BLaER1 treated with 17β-estradiol and CSF1 and Interleukin-3, amounts not matched to agents 10 nM and 100 nM (cell line): ENCODE data around the gene SMARCB1.
A peak's percentile ranks its signal among the peaks of the same experiment; 100 is the strongest.

ENCODE experiments used
- H3K27ac ChIP-seq, 11 experiments: shearing (Covaris generic); formaldehyde crosslinking; 2 replicates each; pipeline ENCODE4 v1.8.1; 2022
- H3K27me3 ChIP-seq, 11 experiments: shearing (Covaris generic); formaldehyde crosslinking; 2 replicates each; pipeline ENCODE4 v1.8.1; 2022
- H3K36me3 ChIP-seq, 11 experiments: shearing (Covaris generic); formaldehyde crosslinking; 2 replicates each; pipeline ENCODE4 v1.8.1; 2022
- H3K4me1 ChIP-seq, 10 experiments: shearing (Covaris generic); formaldehyde crosslinking; 2 replicates each; pipeline ENCODE4 v1.8.1; 2022
- H3K4me2 ChIP-seq, 11 experiments: shearing (Covaris generic); formaldehyde crosslinking; 2 replicates each; pipeline ENCODE4 v1.8.1; 2022
- H3K4me3 ChIP-seq, 10 experiments: shearing (Covaris generic); formaldehyde crosslinking; 2 replicates each; pipeline ENCODE4 v1.8.1; 2022
- H3K9ac ChIP-seq, 11 experiments: shearing (Covaris generic); formaldehyde crosslinking; 2 replicates each; pipeline ENCODE4 v1.8.1; 2022
- H3K9me3 ChIP-seq, 11 experiments: shearing (Covaris generic); formaldehyde crosslinking; replicated peaks in 1 of 11; 2 replicates each; pipeline ENCODE4 v1.8.1; 2022
- H4K20me1 ChIP-seq, 11 experiments: shearing (Covaris generic); formaldehyde crosslinking; 2 replicates each; pipeline ENCODE4 v1.8.1; 2022
- Cebpa-rat ChIP-seq, 11 experiments: shearing (Covaris generic); IDR thresholded peaks; 2 replicates each; pipeline ENCODE4 v1.8.1; 2022

SMARCB1 gene

GRCh38 chr22:23834406-23834792 lies 47.6 kb downstream of the SMARCB1 start:
- Histone ChIP-seq H3K9me3 (no peaks in the 10 kb centered on the region), H3K27ac (peak overlapping the region in 5 of 11 experiments; percentile 3 to 40 (median 12); a peak in 5 of 22 replicates), H3K4me1 (peaks cover 14 to 43% (median 36%) of the 10 kb centered on the region in 10 experiments), H3K27me3 (no peaks in the 10 kb centered on the region), H3K9ac (peak overlapping the region in 5 of 11 experiments; percentile 24 to 76 (median 42); a peak in 8 of 22 replicates), H4K20me1 (peaks cover 33 to 88% (median 74%) of the 10 kb centered on the region in 11 experiments; a peak in 21 of 22 replicates), H3K4me2 (no peak overlapping the region), H3K36me3 (peaks cover 69 to 82% (median 72%) of the 10 kb centered on the region in 11 experiments), H3K4me3 (no peak overlapping the region)
- TF ChIP-seq Cebpa-rat (IDR thresholded peaks at IDR 0.05) = no peak

- Histone ChIP-seq H3K9ac (peak overlapping the region in 8 of 11 experiments; percentile 11 to 76 (median 41); a peak in 11 of 22 replicates), H3K36me3 (peaks cover 63 to 76% (median 67%) of the 10 kb centered on the region in 11 experiments), H3K27ac (peak overlapping the region in 5 of 11 experiments; percentile 3 to 44 (median 12); a peak in 7 of 22 replicates), H3K9me3 (no peaks in the 10 kb centered on the region), H3K4me2 (peak overlapping the region in 1 of 11 experiments; percentile 93; a peak in 2 of 22 replicates), H3K4me1 (peaks cover 14 to 48% (median 41%) of the 10 kb centered on the region in 10 experiments), H3K27me3 (no peaks in the 10 kb centered on the region), H4K20me1 (peaks cover 29 to 82% (median 72%) of the 10 kb centered on the region in 11 experiments; a peak in 21 of 22 replicates), H3K4me3 (no peak overlapping the region)
- TF ChIP-seq Cebpa-rat (IDR thresholded peaks at IDR 0.05) = no peak
Observed at GRCh38 chr22:23834793-23835483, 48.2 kb downstream of the SMARCB1 start.

- Histone ChIP-seq H3K4me2 (peak overlapping the region in 4 of 11 experiments; percentile 83 to 94 (median 94); a peak in 2 of 22 replicates), H3K9me3 (no peaks in the 10 kb centered on the region), H3K4me1 (peaks cover 14 to 53% (median 47%) of the 10 kb centered on the region in 10 experiments), H3K36me3 (peaks cover 57 to 69% (median 60%) of the 10 kb centered on the region in 11 experiments), H3K4me3 (no peak overlapping the region), H3K27ac (peak overlapping the region in 3 of 11 experiments; percentile 3 to 44 (median 12); a peak in 6 of 22 replicates), H3K9ac (peak overlapping the region in 8 of 11 experiments; percentile 11 to 76 (median 41); a peak in 13 of 22 replicates), H4K20me1 (peaks cover 25 to 79% (median 71%) of the 10 kb centered on the region in 11 experiments; a peak in 21 of 22 replicates), H3K27me3 (no peaks in the 10 kb centered on the region)
- no peak for TF ChIP-seq Cebpa-rat (IDR thresholded peaks at IDR 0.05)
Observed at GRCh38 chr22:23835484-23836144, 48.8 kb downstream of the SMARCB1 start.

GRCh38 chr22:23836281-23836680 lies 49.5 kb downstream of the SMARCB1 start:
- no peak for TF ChIP-seq Cebpa-rat (IDR thresholded peaks at IDR 0.05)
- Histone ChIP-seq H3K4me1 (peaks cover 14 to 54% (median 48%) of the 10 kb centered on the region in 10 experiments), H3K9me3 (no peaks in the 10 kb centered on the region), H4K20me1 (peaks cover 20 to 73% (median 64%) of the 10 kb centered on the region in 11 experiments; a peak in 21 of 22 replicates), H3K4me2 (peak overlapping the region in 8 of 11 experiments; percentile 72 to 98 (median 94); a peak in 15 of 22 replicates), H3K36me3 (peaks cover 50 to 63% (median 53%) of the 10 kb centered on the region in 11 experiments), H3K27ac (peak overlapping the region in 1 of 11 experiments; percentile 44; a peak in 1 of 22 replicates), H3K4me3 (no peak overlapping the region), H3K27me3 (no peaks in the 10 kb centered on the region), H3K9ac (peak overlapping the region in 7 of 11 experiments; percentile 24 to 76 (median 62); a peak in 11 of 22 replicates)

- H3K27ac ChIP-seq = peak overlapping the region in 4 of 11 experiments; percentile 42 to 66 (median 62); a peak in 4 of 22 replicates
- H3K9ac ChIP-seq = peak overlapping the region in 8 of 11 experiments; percentile 22 to 76 (median 65); a peak in 13 of 22 replicates
- peaks cover 14 to 66% (median 58%) of the 10 kb centered on the region in 11 experiments; a peak in 21 of 22 replicates for H4K20me1 ChIP-seq
- H3K27me3 ChIP-seq = no peaks in the 10 kb centered on the region
- H3K4me3 ChIP-seq = peak overlapping the region in 1 of 10 experiments; percentile 66; a peak in 2 of 20 replicates
- peaks cover 14 to 60% (median 53%) of the 10 kb centered on the region in 10 experiments for H3K4me1 ChIP-seq
- H3K36me3 ChIP-seq = peaks cover 44 to 57% (median 47%) of the 10 kb centered on the region in 11 experiments
- peak overlapping the region; percentile 72 to 98 (median 93); a peak in 20 of 22 replicates for H3K4me2 ChIP-seq
- no peaks in the 10 kb centered on the region for H3K9me3 ChIP-seq
- no peak for TF ChIP-seq Cebpa-rat (IDR thresholded peaks at IDR 0.05)
Observed at GRCh38 chr22:23836692-23837495, 50.1 kb downstream of the SMARCB1 start.

- Histone ChIP-seq H3K4me3 (peak overlapping the region in 6 of 10 experiments; percentile 51 to 72 (median 58); a peak in 6 of 20 replicates), H3K36me3 (peaks cover 38 to 51% (median 41%) of the 10 kb centered on the region in 11 experiments), H3K27me3 (no peaks in the 10 kb centered on the region), H4K20me1 (peaks cover 8 to 61% (median 52%) of the 10 kb centered on the region in 11 experiments; a peak in 20 of 22 replicates), H3K27ac (peak overlapping the region in 5 of 11 experiments; percentile 42 to 66 (median 61); a peak in 9 of 22 replicates), H3K4me1 (peaks cover 14 to 66% (median 59%) of the 10 kb centered on the region in 10 experiments), H3K4me2 (peak overlapping the region; percentile 72 to 98 (median 93)), H3K9ac (peak overlapping the region in 7 of 11 experiments; percentile 22 to 76 (median 68); a peak in 12 of 22 replicates), H3K9me3 (no peaks in the 10 kb centered on the region)
- TF ChIP-seq Cebpa-rat (IDR thresholded peaks at IDR 0.05) = no peak
Observed at GRCh38 chr22:23837496-23837859, 50.7 kb downstream of the SMARCB1 start.

- Histone ChIP-seq H3K9ac (peak overlapping the region in 10 of 11 experiments; percentile 33 to 76 (median 60); a peak in 20 of 22 replicates), H3K4me2 (peak overlapping the region; percentile 72 to 98 (median 93)), H3K4me3 (peak overlapping the region; percentile 49 to 72 (median 56)), H3K36me3 (peaks cover 32 to 45% (median 35%) of the 10 kb centered on the region in 11 experiments), H3K27ac (peak overlapping the region in 9 of 11 experiments; percentile 38 to 73 (median 52); a peak in 16 of 22 replicates), H3K9me3 (no peaks in the 10 kb centered on the region), H3K4me1 (peaks cover 14 to 72% (median 65%) of the 10 kb centered on the region in 10 experiments), H4K20me1 (peaks cover 2 to 54% (median 46%) of the 10 kb centered on the region in 11 experiments; a peak in 20 of 22 replicates), H3K27me3 (no peaks in the 10 kb centered on the region)
- TF ChIP-seq Cebpa-rat (IDR thresholded peaks at IDR 0.05) = no peak
Observed at GRCh38 chr22:23837911-23838680, 51.3 kb downstream of the SMARCB1 start.
